RWPE1 (cell line): Measurements from ENCODE around the gene EMC9.

ENCODE experiments used
- CTCF ChIA-PET: fragments of 350-600 bp; sonication (Branson Sonifier 250); formaldehyde crosslinking; extraction: SDS; loops from one replicate; lab custom pipeline; 2021; lab: Yijun Ruan, JAX
- POLR2A ChIA-PET: fragments of 400-600 bp; formaldehyde crosslinking; extraction: SDS; loops from one replicate; lab custom pipeline; 2020; ENCODE audit warnings: antibody characterized with exemption; ENCODE audit not compliant: low non-redundant PET; lab: Yijun Ruan, JAX
- DNase-seq: peaks from one replicate; pipeline ENCODE4 v3.0.0; 2012; ENCODE audit warnings: low spot score
- H3K27ac ChIP-seq: fragments of 450-650 bp; 2 replicates; pipeline ENCODE4 v1.5.1; 2017
- CTCF ChIP-seq: fragments of 450-650 bp; conservative IDR thresholded peaks from 2 replicates; pipeline ENCODE4 v1.5.1; 2017; ENCODE audit warnings: low read depth, mild to moderate bottlenecking

Gene EMC9

GRCh38 chr14:24139272-24139934, 2.0 kb downstream of the EMC9 start:
- CTCF ChIA-PET = interaction anchor here (0.5 kb wide), 1 partner anchor 1218 kb away, joined by 4 read pairs; no protein-coding TSS in a partner anchor
- POLR2A ChIA-PET = no interaction called here
- DNase-seq = no peak
- TF ChIP-seq CTCF = no peak
- H3K27ac ChIP-seq = peak overlapping the region; percentile 96

GRCh38 chr14:24138396-24139271, 2.8 kb downstream of the EMC9 start:
- POLR2A ChIA-PET = interaction anchor here (0.8 to 1.3 kb wide), 2 partner anchors 8 to 23 kb away, joined by 3 to 4 read pairs; partner anchors contain the start of genes IRF9, PSME2 and RNF31

GRCh38 chr14:24137529-24138395, 3.6 kb downstream of the EMC9 start:
- TF ChIP-seq CTCF = no peak
- peak overlapping the region; percentile 96 for H3K27ac ChIP-seq
- ChIA-PET POLR2A (interaction anchor here (0.6 to 2.6 kb wide), 4 partner anchors 9 to 24 kb away, joined by 3 to 12 read pairs (median 4); partner anchors contain the start of genes DCAF11, IRF9, NRL and PSME2), CTCF (interaction anchor here (0.5 to 1.4 kb wide), 6 partner anchors 9 to 36 kb away, joined by 3 to 5 read pairs (median 4); partner anchors contain the start of genes PSME2 and RNF31)
- DNase-seq = no peak

More at GRCh38 chr14:24138396-24139271, 2.8 kb downstream of the EMC9 start:
- CTCF ChIA-PET = interaction anchor here (0.5 to 1.4 kb wide), 5 partner anchors 11 to 1217 kb away, joined by 3 to 4 read pairs (median 4); no protein-coding TSS in a partner anchor
- DNase-seq = no peak
- H3K27ac ChIP-seq = peak overlapping the region; percentile 96
- no peak for TF ChIP-seq CTCF

- no peak for TF ChIP-seq CTCF
- POLR2A ChIA-PET = interaction anchor here (0.6 to 2.6 kb wide), 2 partner anchors 10 to 23 kb away, joined by 3 to 12 read pairs; partner anchors contain the start of genes DCAF11, NRL and RNF31
- CTCF ChIA-PET = interaction anchor here (0.6 to 1.4 kb wide), 4 partner anchors 10 to 29 kb away, joined by 4 to 7 read pairs (median 4); partner anchors contain the start of genes IRF9, PSME2 and RNF31
- H3K27ac ChIP-seq = peak overlapping the region; percentile 96
- DNase-seq = no peak
Measured at GRCh38 chr14:24136684-24137528, 4.5 kb downstream of the EMC9 start.
